ENCODE results near the gene TMEM121B. TPM values are rescaled to one million over a fixed set of nuclear protein-coding genes. Genes with fewer than 3 reads are reported as not detected.

TMEM121B gene
- total RNA-seq, 4 donors from 2014 or later = 0.76 to 1.9 (median 1.6) TPM

DNA sequence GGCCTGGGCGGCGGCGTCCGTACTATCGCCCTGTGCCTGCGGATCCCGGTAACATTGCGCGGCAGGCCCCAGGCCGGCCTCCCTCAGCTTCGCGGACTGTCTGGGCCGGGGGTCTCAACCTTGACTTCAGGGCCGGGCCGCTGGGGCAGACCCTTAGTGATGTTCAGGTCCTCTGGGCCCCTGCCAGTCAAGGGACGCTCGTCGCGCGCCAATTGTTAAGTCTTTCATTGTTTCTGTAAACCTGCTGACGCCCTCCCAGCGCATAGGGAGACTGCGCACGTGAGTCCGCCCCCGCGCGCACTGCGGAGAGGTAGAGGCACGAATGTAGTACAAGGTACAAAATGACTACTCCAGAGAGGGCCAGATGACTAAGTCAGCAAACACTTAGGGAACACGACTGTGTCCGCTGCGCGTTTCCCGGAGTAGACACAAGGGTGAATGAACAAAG, 38.4 kb upstream of the TMEM121B start:
- DNase-seq (ENCODE audit: low spot score in 2 of 2) = peak in 1 of 2 donors; percentile 82
- 11% methylated on average over 17 of the region's 35 CpGs for WGBS
- no peaks in the 10 kb centered on the region for H3K27me3 ChIP-seq
- H3K27ac ChIP-seq = peak overlapping the region; percentile 94
- H3K4me1 ChIP-seq = peaks cover 43% of the 10 kb centered on the region
- H3K36me3 ChIP-seq = no peaks in the 10 kb centered on the region
- no peaks in the 10 kb centered on the region for H3K9me3 ChIP-seq
- peak overlapping the region; percentile 84 for H3K4me3 ChIP-seq
- TF ChIP-seq EP300 (IDR thresholded peaks at IDR 0.05) (no peak), POLR2AphosphoS5 (IDR thresholded peaks at IDR 0.05) (no peak), POLR2A (IDR thresholded peaks at IDR 0.05) (no peak)
- TF ChIP-seq, protein P1, sequence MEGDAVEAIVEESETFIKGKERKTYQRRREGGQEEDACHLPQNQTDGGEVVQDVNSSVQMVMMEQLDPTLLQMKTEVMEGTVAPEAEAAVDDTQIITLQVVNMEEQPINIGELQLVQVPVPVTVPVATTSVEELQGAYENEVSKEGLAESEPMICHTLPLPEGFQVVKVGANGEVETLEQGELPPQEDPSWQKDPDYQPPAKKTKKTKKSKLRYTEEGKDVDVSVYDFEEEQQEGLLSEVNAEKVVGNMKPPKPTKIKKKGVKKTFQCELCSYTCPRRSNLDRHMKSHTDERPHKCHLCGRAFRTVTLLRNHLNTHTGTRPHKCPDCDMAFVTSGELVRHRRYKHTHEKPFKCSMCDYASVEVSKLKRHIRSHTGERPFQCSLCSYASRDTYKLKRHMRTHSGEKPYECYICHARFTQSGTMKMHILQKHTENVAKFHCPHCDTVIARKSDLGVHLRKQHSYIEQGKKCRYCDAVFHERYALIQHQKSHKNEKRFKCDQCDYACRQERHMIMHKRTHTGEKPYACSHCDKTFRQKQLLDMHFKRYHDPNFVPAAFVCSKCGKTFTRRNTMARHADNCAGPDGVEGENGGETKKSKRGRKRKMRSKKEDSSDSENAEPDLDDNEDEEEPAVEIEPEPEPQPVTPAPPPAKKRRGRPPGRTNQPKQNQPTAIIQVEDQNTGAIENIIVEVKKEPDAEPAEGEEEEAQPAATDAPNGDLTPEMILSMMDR (IDR thresholded peaks at IDR 0.05) = no peak

DNA sequence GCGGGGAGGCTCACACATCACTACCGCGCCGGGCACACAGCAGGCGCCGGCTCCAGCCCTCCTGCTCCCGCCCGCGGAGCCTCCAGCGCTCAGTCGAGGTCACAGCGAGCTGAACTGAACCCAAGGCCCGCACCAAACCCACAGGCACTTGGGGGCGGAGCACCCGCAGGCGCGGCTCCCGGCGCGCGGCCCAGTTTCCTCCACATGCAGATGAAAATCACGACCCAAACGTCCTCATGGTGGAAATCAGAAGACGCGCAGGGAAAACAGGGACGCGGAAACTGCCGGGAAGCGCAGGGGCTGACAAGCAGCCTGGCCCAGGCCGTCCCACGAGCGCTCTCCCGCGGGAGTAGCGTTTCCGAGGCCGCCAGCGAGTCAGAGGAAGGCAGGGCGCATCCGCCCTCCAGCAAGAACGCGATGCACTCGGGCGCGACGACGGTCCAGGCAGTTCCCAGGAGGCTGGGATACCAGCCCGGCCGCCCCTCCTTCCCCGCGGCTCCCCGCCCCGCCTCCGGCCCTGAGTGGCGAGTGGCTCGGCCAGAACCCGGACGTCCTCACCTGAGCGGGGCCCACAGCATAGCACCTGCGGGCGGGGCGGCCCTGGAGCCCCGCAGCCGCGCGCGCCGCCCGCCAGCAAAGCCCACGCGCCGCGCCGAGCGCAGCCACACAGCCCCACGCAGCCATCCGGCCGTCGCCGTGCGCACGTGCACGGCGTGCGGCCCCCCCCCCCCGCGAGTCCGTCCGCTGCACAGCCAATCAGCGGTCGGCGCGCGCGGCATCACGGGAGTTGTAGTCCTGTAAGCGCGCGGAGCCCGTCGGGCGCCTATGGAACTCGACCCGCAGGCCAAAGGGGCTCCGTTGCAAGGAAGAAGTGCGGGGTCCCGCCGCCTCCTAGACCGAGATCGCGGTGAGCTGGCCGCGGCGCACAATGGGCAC, 37.7 kb upstream of the TMEM121B start, which contains the start of gene HDHD5:
HDHD5 (minus strand) TSS at position 710 of the 936 bp plus-strand sequence; CDS start at position 684, 26 bp downstream.
- Histone ChIP-seq H3K4me1 (peaks cover 43% of the 10 kb centered on the region), H3K27me3 (no peaks in the 10 kb centered on the region), H3K27ac (peak within 1 kb of the TSS; percentile 94), H3K36me3 (no peaks in the 10 kb centered on the region), H3K4me3 (peak within 1 kb of the TSS; percentile 84), H3K9me3 (no peaks in the 10 kb centered on the region)
- TF ChIP-seq, protein P1 (IDR thresholded peaks at IDR 0.05) = no peak
- TF ChIP-seq POLR2AphosphoS5 (IDR thresholded peaks at IDR 0.05) (peak in 1 of 3 donors; percentile 60), EP300 (IDR thresholded peaks at IDR 0.05) (no peak), POLR2A (IDR thresholded peaks at IDR 0.05) (no peak)
- peak; percentile 93 to 95 for DNase-seq (ENCODE audit: low spot score in 2 of 2)
- under 1% methylated on average over 33 of the region's 114 CpGs for WGBS

DNA sequence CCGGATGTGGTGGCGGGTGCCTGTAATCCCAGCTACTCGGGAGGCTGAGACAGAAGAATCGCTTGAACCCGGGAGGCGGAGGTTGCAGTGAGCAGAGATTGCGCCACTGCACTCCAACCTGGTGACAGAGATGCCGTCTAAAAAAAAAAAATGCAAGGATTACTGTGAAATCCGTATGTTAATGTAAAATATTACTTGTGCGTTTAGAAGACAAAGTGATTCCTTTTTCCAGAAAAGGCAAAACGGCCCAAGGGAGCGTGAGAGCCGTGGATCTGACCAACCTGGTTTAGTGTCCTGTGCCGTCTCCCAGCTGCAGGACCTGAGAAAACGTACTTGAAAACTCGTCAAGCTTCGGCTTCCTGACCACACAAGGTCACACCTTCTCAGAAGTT, 37.0 kb upstream of the TMEM121B start:
- no peaks in the 10 kb centered on the region for H3K27me3 ChIP-seq
- H3K4me1 ChIP-seq = peaks cover 43% of the 10 kb centered on the region
- no peak for DNase-seq (ENCODE audit: low spot score in 2 of 2)
- no peaks in the 10 kb centered on the region for H3K36me3 ChIP-seq
- H3K4me3 ChIP-seq = peak overlapping the region; percentile 84
- H3K27ac ChIP-seq = peak overlapping the region; percentile 94
- TF ChIP-seq POLR2A (IDR thresholded peaks at IDR 0.05) (no peak), EP300 (IDR thresholded peaks at IDR 0.05) (no peak), POLR2AphosphoS5 (IDR thresholded peaks at IDR 0.05) (no peak)
- TF ChIP-seq, protein P1 (IDR thresholded peaks at IDR 0.05) = no peak
- 44% methylated on average over 17 of the region's 17 CpGs for WGBS
- H3K9me3 ChIP-seq = no peaks in the 10 kb centered on the region

DNA sequence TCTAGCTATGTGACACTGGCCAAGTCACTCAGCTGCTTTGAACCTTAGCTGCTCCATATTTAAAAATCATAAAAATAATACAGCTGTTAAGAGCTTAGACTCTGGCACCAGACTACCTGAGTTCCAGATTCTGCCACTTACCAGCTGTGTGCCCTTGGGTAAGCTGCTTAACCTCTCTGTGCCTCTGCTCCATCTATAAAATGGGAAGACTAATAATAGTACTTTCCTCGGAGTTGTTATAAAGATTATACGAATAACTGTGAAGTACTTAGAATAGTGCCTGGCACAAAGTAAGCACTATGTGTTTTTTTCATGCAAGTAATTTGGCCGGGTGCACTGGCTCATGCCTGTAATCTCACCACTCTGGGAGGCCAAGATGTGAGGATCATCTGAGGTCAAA, 36.6 kb upstream of the TMEM121B start:
- Histone ChIP-seq H3K4me3 (peak overlapping the region; percentile 84), H3K27me3 (no peaks in the 10 kb centered on the region), H3K9me3 (no peaks in the 10 kb centered on the region), H3K36me3 (no peaks in the 10 kb centered on the region), H3K27ac (no peak overlapping the region), H3K4me1 (peaks cover 43% of the 10 kb centered on the region)
- TF ChIP-seq POLR2AphosphoS5 (IDR thresholded peaks at IDR 0.05) (no peak), POLR2A (IDR thresholded peaks at IDR 0.05) (no peak), EP300 (IDR thresholded peaks at IDR 0.05) (no peak)
- TF ChIP-seq, protein P1 (IDR thresholded peaks at IDR 0.05) = no peak
- DNase-seq (ENCODE audit: low spot score in 2 of 2) = no peak
- WGBS = 81% methylated on average over 3 of the region's 3 CpGs

DNA sequence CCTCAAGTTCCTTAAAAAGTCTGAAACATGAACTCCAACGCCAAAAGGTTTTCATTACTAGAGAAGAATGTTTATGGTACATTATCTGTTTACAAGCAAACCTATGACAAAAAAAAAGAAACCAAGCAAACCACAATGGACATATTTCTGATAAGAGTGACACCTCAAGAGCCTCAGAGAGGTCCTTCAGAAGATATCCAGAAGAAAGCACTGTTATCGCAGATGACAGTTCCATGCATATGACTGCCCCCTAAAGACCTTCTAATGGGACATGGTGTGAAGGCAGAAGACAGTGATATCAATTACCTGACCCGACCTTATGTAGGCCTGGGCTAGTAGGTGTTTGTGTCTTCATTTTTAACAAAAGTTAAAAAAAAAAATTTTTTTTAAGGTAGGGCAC, 34.8 kb upstream of the TMEM121B start:
- no peak for DNase-seq (ENCODE audit: low spot score in 2 of 2)
- WGBS = 80% methylated on average over 3 of the region's 3 CpGs
- H3K9me3 ChIP-seq = no peaks in the 10 kb centered on the region
- no peaks in the 10 kb centered on the region for H3K27me3 ChIP-seq
- H3K4me3 ChIP-seq = no peak overlapping the region
- no peak overlapping the region for H3K27ac ChIP-seq
- H3K36me3 ChIP-seq = no peaks in the 10 kb centered on the region
- H3K4me1 ChIP-seq = peaks cover 47% of the 10 kb centered on the region
- TF ChIP-seq POLR2A (IDR thresholded peaks at IDR 0.05) (no peak), POLR2AphosphoS5 (IDR thresholded peaks at IDR 0.05) (no peak), EP300 (IDR thresholded peaks at IDR 0.05) (no peak)
- TF ChIP-seq, protein P1 (IDR thresholded peaks at IDR 0.05) = no peak

Measured in suprapubic skin (tissue), 4 donors.